ENCODE measurements around the gene ATP5PB.

The ATP5PB gene

GRCh38 chr1:111448918-111449702 is at the start of gene ATP5PB, which contains the start of gene WDR77:
Gene ATP5PB, plus strand, starts transcription at chr1:111449464. Its CDS starts 78 bp downstream, at chr1:111449542.
Gene WDR77, minus strand, starts transcription at chr1:111449256. Its CDS starts 87 bp downstream, at chr1:111449169.
- DNase-seq (ENCODE audit: extremely low read depth in 1 of 2, low read depth in 1 of 2), result peak; percentile 76 to 90

- peak in 1 of 2 donors; percentile 11 for DNase-seq (ENCODE audit: extremely low read depth in 1 of 2, low read depth in 1 of 2)
Observed at GRCh38 chr1:111399792-111400610, 49.3 kb upstream of the ATP5PB start.

- DNase-seq (ENCODE audit: extremely low read depth in 1 of 2, low read depth in 1 of 2), result no peak
Observed at GRCh38 chr1:111402083-111402482, 47.2 kb upstream of the ATP5PB start.

GRCh38 chr1:111404588-111404987 is 44.7 kb upstream of the ATP5PB start:
- DNase-seq (ENCODE audit: extremely low read depth in 1 of 2, low read depth in 1 of 2), result no peak

- DNase-seq (ENCODE audit: extremely low read depth in 1 of 2, low read depth in 1 of 2), result peak in 1 of 2 donors; percentile 3
Observed at GRCh38 chr1:111406321-111406768, 42.9 kb upstream of the ATP5PB start.

- no peak for DNase-seq (ENCODE audit: extremely low read depth in 1 of 2, low read depth in 1 of 2)
Observed at GRCh38 chr1:111407301-111407700, 42.0 kb upstream of the ATP5PB start.

- DNase-seq (ENCODE audit: extremely low read depth in 1 of 2, low read depth in 1 of 2), result no peak
Observed at GRCh38 chr1:111412839-111413238, 36.4 kb upstream of the ATP5PB start.

GRCh38 chr1:111414756-111415155 is 34.5 kb upstream of the ATP5PB start:
- DNase-seq (ENCODE audit: extremely low read depth in 1 of 2, low read depth in 1 of 2), result no peak

- DNase-seq (ENCODE audit: extremely low read depth in 1 of 2, low read depth in 1 of 2), result no peak
Observed at GRCh38 chr1:111415461-111415860, 33.8 kb upstream of the ATP5PB start.

GRCh38 chr1:111417755-111418154 is 31.5 kb upstream of the ATP5PB start:
- DNase-seq (ENCODE audit: extremely low read depth in 1 of 2, low read depth in 1 of 2), result no peak

GRCh38 chr1:111419037-111419436 is 30.2 kb upstream of the ATP5PB start:
- DNase-seq (ENCODE audit: extremely low read depth in 1 of 2, low read depth in 1 of 2), result no peak

GRCh38 chr1:111420377-111420776 is 28.9 kb upstream of the ATP5PB start:
- no peak for DNase-seq (ENCODE audit: extremely low read depth in 1 of 2, low read depth in 1 of 2)

GRCh38 chr1:111422546-111423391 is 26.5 kb upstream of the ATP5PB start:
- no peak for DNase-seq (ENCODE audit: extremely low read depth in 1 of 2, low read depth in 1 of 2)

GRCh38 chr1:111424281-111424680 is 25.0 kb upstream of the ATP5PB start:
- DNase-seq (ENCODE audit: extremely low read depth in 1 of 2, low read depth in 1 of 2), result no peak

GRCh38 chr1:111436726-111437125 is 12.5 kb upstream of the ATP5PB start:
- no peak for DNase-seq (ENCODE audit: extremely low read depth in 1 of 2, low read depth in 1 of 2)

GRCh38 chr1:111439461-111440351 is 9.6 kb upstream of the ATP5PB start:
- no peak for DNase-seq (ENCODE audit: extremely low read depth in 1 of 2, low read depth in 1 of 2)

- peak; percentile 22 to 31 for DNase-seq (ENCODE audit: extremely low read depth in 1 of 2, low read depth in 1 of 2)
Observed at GRCh38 chr1:111441573-111442192, 7.6 kb upstream of the ATP5PB start.

- no peak for DNase-seq (ENCODE audit: extremely low read depth in 1 of 2, low read depth in 1 of 2)
Observed at GRCh38 chr1:111442457-111442856, 6.8 kb upstream of the ATP5PB start.

- DNase-seq (ENCODE audit: extremely low read depth in 1 of 2, low read depth in 1 of 2), result no peak
Observed at GRCh38 chr1:111444031-111444430, 5.2 kb upstream of the ATP5PB start.
